Pancreas (tissue), 10 donors: Measurements from ENCODE around the gene ELMO2. TPM values are rescaled to one million over a fixed set of nuclear protein-coding genes. Genes with fewer than 3 reads are reported as not detected.

Source experiments
- ATAC-seq, 4 donors: fragments of 200-7000 bp; cut with Tn5 transposase; one replicate each; pipeline versions ENCODE4 v1.8.0 to v1.9.1; 2020; ENCODE audit warnings: mild to moderate bottlenecking in 4 of 4, moderate library complexity in 4 of 4
- DNase-seq, 6 donors: peaks; one replicate each; pipeline ENCODE4 v3.0.0-alpha.2; 2020
- FAIRE-seq: peaks from 2 replicates; lab custom pipeline; 2012; peaks lifted over from hg19 to GRCh38; lab: Jason Lieb, UNC
- H3K27ac ChIP-seq, 4 donors: fragments of 200-600 bp; sonication (generic); 1 replicate in 3 of 4; 2 replicates in 1 of 4; pipeline versions ENCODE4 v1.5.0 to v1.8.0; 2020
- H3K27me3 ChIP-seq, 4 donors: fragments of 200-600 bp; one replicate each; pipeline ENCODE4 v1.8.0; 2021
- H3K36me3 ChIP-seq, 3 donors: fragments of 200-600 bp; sonication (generic) in 1 of 3; one replicate each; pipeline versions ENCODE4 v1.5.0 to v1.8.0; 2020 to 2021
- H3K4me1 ChIP-seq, 3 donors: fragments of 200-600 bp; one replicate each; pipeline ENCODE4 v1.8.0; 2021
- H3K4me3 ChIP-seq, 4 donors: fragments of 200-600 bp; sonication (generic) in 2 of 4; one replicate each; pipeline versions ENCODE4 v1.5.0 to v1.8.0; 2020 to 2021
- H3K9me3 ChIP-seq, 4 donors: fragments of 200-600 bp; one replicate each; pipeline ENCODE4 v1.8.0; 2021
- CTCF ChIP-seq, 4 donors: fragments of 200-600 bp; sonication (generic) in 3 of 4; IDR thresholded peaks; one replicate each; pipeline versions ENCODE4 v1.5.0 to v1.8.0; 2021; ENCODE audit warnings: antibody characterized with exemption in 4 of 4
- WGBS, 2 donors: extraction: QIAGEN DNeasy Blood & Tissue Kit; methylation state at CpG; one replicate each; pipeline ENCODE4 v1.1.7; 2013; 5-methylcytosine and 5-hydroxymethylcytosine counted together
- intact Hi-C, 3 donors: fragments of 100-400 bp; cut with DNase I; formaldehyde crosslinking; loops; one replicate each; pipeline versions ENCODE4 v1.11.1 to v1.14.2; 2022
- polyA plus RNA-seq, 2 donors: library from polyadenylated mRNA; stranded (reverse); fragments of 200-250 nt; gene quantifications; one replicate each; pipeline ENCODE4 v1.2.3, GENCODE V29; 2013
- total RNA-seq, 6 donors: library from RNA; stranded (reverse); fragmentation: NEBNext Ultra II Directional in 4 of 6; extraction: Animal tissue kit (Norgen Biotek cat#: 25700) in 4 of 6; gene quantifications; one replicate each; pipeline versions ENCODE4 v1.2.1 to v1.2.4, GENCODE V29; 2021 to 2023
- donor health status: healthy with polysubstance abuse.
- donor health status: DM: no; HTN: no; CAD: no; lungs with moderate emphysema.
- donor health status: DM: no; HTN: no; CAD: no.
- donor health status: control.
- donor health status: control.
- donor health status: Bipolar disorder and iron deficiency.
- donor health status: DM: yes; HTN: yes; CAD: no.
- donor health status: DM: no; HTN: no; CAD: no.
- donor health status: DM: no; HTN: no; CAD: no.
- donor health status: DM: yes; HTN: yes; CAD: no.

ELMO2 gene
- total and polyA plus RNA-seq, 8 donors, result 16.7 to 32.6 (median 27.7) TPM

GRCh38 chr20:46330831-46331371, 75.5 kb downstream of the ELMO2 start:
- peak overlapping the region in 2 of 4 donors; percentile 41 to 59 for H3K27ac ChIP-seq
- TF ChIP-seq CTCF (IDR thresholded peaks at IDR 0.05), result no peak
- H3K27me3 ChIP-seq, result no peaks in the 10 kb centered on the region
- no peaks in the 10 kb centered on the region for H3K9me3 ChIP-seq
- no peaks in the 10 kb centered on the region for H3K36me3 ChIP-seq
- intact Hi-C loops, result no loop called here
- WGBS, 2 donors, result 89 to 90% methylated on average over 13 of the region's 13 CpGs
- FAIRE-seq, result no peak
- no peak overlapping the region for H3K4me3 ChIP-seq
- ATAC-seq, result peak; percentile 1 to 24 (median 6)
- peaks cover 13 to 34% (median 15%) of the 10 kb centered on the region in 3 donors for H3K4me1 ChIP-seq
- no peak for DNase-seq

- no peak for TF ChIP-seq CTCF (IDR thresholded peaks at IDR 0.05)
- ATAC-seq (peak; percentile 87 to 94 (median 94)), FAIRE-seq (no peak), DNase-seq (peak; percentile 88 to 94 (median 90))
- H3K36me3 ChIP-seq, result no peaks in the 10 kb centered on the region
- WGBS, 2 donors, result 15 to 30% methylated on average over 12 to 13 of the region's 13 CpGs
- no peaks in the 10 kb centered on the region for H3K9me3 ChIP-seq
- no peaks in the 10 kb centered on the region for H3K27me3 ChIP-seq
- intact Hi-C loops, result no loop called here
- peak overlapping the region in 2 of 4 donors; percentile 8 to 41 for H3K27ac ChIP-seq
- no peak overlapping the region for H3K4me3 ChIP-seq
- H3K4me1 ChIP-seq, result peaks cover 13 to 36% (median 15%) of the 10 kb centered on the region in 3 donors
Measured at GRCh38 chr20:46330072-46330763, 76.2 kb downstream of the ELMO2 start.

- DNase-seq (no peak), FAIRE-seq (no peak), ATAC-seq (no peak)
- Histone ChIP-seq H3K27ac (no peak overlapping the region), H3K27me3 (no peaks in the 10 kb centered on the region), H3K9me3 (no peaks in the 10 kb centered on the region), H3K4me1 (peaks cover 13 to 36% (median 15%) of the 10 kb centered on the region in 3 donors), H3K36me3 (no peaks in the 10 kb centered on the region), H3K4me3 (no peak overlapping the region)
- 78 to 83% methylated on average over 16 of the region's 16 CpGs for WGBS, 2 donors
- intact Hi-C loops, result no loop called here
- TF ChIP-seq CTCF (IDR thresholded peaks at IDR 0.05), result no peak
Measured at GRCh38 chr20:46328200-46328882, 78.1 kb downstream of the ELMO2 start.

- no peak overlapping the region for H3K27ac ChIP-seq
- ATAC-seq (no peak), DNase-seq (no peak), FAIRE-seq (no peak)
- no peaks in the 10 kb centered on the region for H3K9me3 ChIP-seq
- H3K27me3 ChIP-seq, result no peaks in the 10 kb centered on the region
- no peak overlapping the region for H3K4me3 ChIP-seq
- peaks cover 13 to 36% (median 15%) of the 10 kb centered on the region in 3 donors for H3K4me1 ChIP-seq
- H3K36me3 ChIP-seq, result no peaks in the 10 kb centered on the region
- TF ChIP-seq CTCF (IDR thresholded peaks at IDR 0.05), result no peak
- 91 to 92% methylated on average over 6 of the region's 6 CpGs for WGBS, 2 donors
- intact Hi-C loops, result no loop called here
Measured at GRCh38 chr20:46327557-46327956, 78.9 kb downstream of the ELMO2 start.
